Panc1 (cell line): ENCODE data around the gene PLCB4.

Experiments
- CTCF ChIP-seq: fragments of 450-650 bp; IDR thresholded peaks from 2 replicates; pipeline ENCODE4 v1.5.1; 2017; ENCODE audit warnings: mild to moderate bottlenecking
- POLR2AphosphoS5 ChIP-seq: IDR thresholded peaks from 2 replicates; pipeline ENCODE4 v1.6.1; 2012; ENCODE audit warnings: mild to moderate bottlenecking, low read depth, low read length, moderate library complexity
- SIN3A ChIP-seq: IDR thresholded peaks from 2 replicates; pipeline ENCODE4 v1.6.1; 2012; ENCODE audit warnings: low read depth, mild to moderate bottlenecking, low read length, moderate library complexity, borderline replicate concordance; ENCODE audit not compliant: insufficient read depth

- TF ChIP-seq CTCF (no peak), SIN3A (no peak), POLR2AphosphoS5 (no peak)
Measured at GRCh38 chr20:9255171-9255570, 186.3 kb downstream of the PLCB4 start.
